Lower lobe of right lung (tissue), 2 donors: ENCODE data around the gene IMMP2L. TPM values are rescaled to one million over a fixed set of nuclear protein-coding genes. Genes with fewer than 3 reads are reported as not detected.

Experiments
- ATAC-seq, 2 donors: fragments of 200-7000 bp; cut with Tn5 transposase; one replicate each; pipeline ENCODE4 v1.9.1; 2020 to 2022; ENCODE audit warnings: mild to moderate bottlenecking in 2 of 2, moderate library complexity in 2 of 2
- DNase-seq: peaks from one replicate; pipeline ENCODE4 v3.0.0-alpha.2; 2020
- H3K27ac ChIP-seq: fragments of 200-600 bp; one replicate; pipeline ENCODE4 v1.8.0; 2022
- H3K27me3 ChIP-seq: fragments of 200-600 bp; one replicate; pipeline ENCODE4 v1.8.0; 2022; ENCODE audit warnings: low read depth
- H3K36me3 ChIP-seq: fragments of 200-600 bp; one replicate; pipeline ENCODE4 v1.8.0; 2022; ENCODE audit warnings: mild to moderate bottlenecking
- H3K4me1 ChIP-seq: fragments of 200-600 bp; one replicate; pipeline ENCODE4 v1.8.0; 2022
- H3K4me3 ChIP-seq: fragments of 200-600 bp; one replicate; pipeline ENCODE4 v1.8.0; 2022; ENCODE audit warnings: mild to moderate bottlenecking
- H3K9me3 ChIP-seq: fragments of 200-600 bp; one replicate; pipeline ENCODE4 v1.8.0; 2022
- CTCF ChIP-seq: fragments of 200-600 bp; IDR thresholded peaks from one replicate; pipeline ENCODE4 v1.8.0; 2022; ENCODE audit warnings: antibody characterized with exemption, mild to moderate bottlenecking
- intact Hi-C: fragments of 100-400 bp; cut with DNase I; formaldehyde crosslinking; loops from one replicate; pipeline ENCODE4 v1.11.0; 2022
- total RNA-seq: library from RNA; stranded (reverse); fragmentation: NEBNext Ultra II Directional; extraction: Animal tissue kit (Norgen Biotek cat#: 25700); gene quantifications from one replicate; pipeline ENCODE4 v1.2.1, GENCODE V29; 2021
- donor health status: DM: no; HTN: yes; CAD: no; lungs with severe emphysema.

The IMMP2L gene
- total RNA-seq, 1 donor from 2014 or later, result 14.7 TPM

- no peak for ATAC-seq
- Histone ChIP-seq H3K4me1 (no peaks in the 10 kb centered on the region), H3K36me3 (no peaks in the 10 kb centered on the region), H3K27ac (no peak overlapping the region), H3K9me3 (peaks cover 3% of the 10 kb centered on the region), H3K4me3 (no peak overlapping the region), H3K27me3 (no peaks in the 10 kb centered on the region)
- DNase-seq, result no peak
- intact Hi-C loops, result no loop called here
- TF ChIP-seq CTCF, result no peak
Measured at GRCh38 chr7:110891197-110891596, 671.1 kb downstream of the IMMP2L start.

GRCh38 chr7:110890101-110890500 is 672.2 kb downstream of the IMMP2L start:
- no peaks in the 10 kb centered on the region for H3K36me3 ChIP-seq
- H3K9me3 ChIP-seq, result peaks cover 3% of the 10 kb centered on the region
- intact Hi-C loops, result no loop called here
- H3K27ac ChIP-seq, result no peak overlapping the region
- H3K27me3 ChIP-seq, result no peaks in the 10 kb centered on the region
- no peaks in the 10 kb centered on the region for H3K4me1 ChIP-seq
- no peak overlapping the region for H3K4me3 ChIP-seq
- ATAC-seq (no peak), DNase-seq (no peak)
- no peak for TF ChIP-seq CTCF

- H3K9me3 ChIP-seq, result no peaks in the 10 kb centered on the region
Measured at GRCh38 chr7:110889335-110889734, 673.0 kb downstream of the IMMP2L start.

GRCh38 chr7:110888641-110889040 is 673.7 kb downstream of the IMMP2L start:
- intact Hi-C loops, result no loop called here
- no peaks in the 10 kb centered on the region for H3K4me1 ChIP-seq
- H3K9me3 ChIP-seq, result no peaks in the 10 kb centered on the region
- H3K36me3 ChIP-seq, result no peaks in the 10 kb centered on the region
- DNase-seq, result no peak
- H3K27ac ChIP-seq, result no peak overlapping the region
- no peaks in the 10 kb centered on the region for H3K27me3 ChIP-seq
- H3K4me3 ChIP-seq, result no peak overlapping the region
- ATAC-seq, result no peak
- no peak for TF ChIP-seq CTCF

More at GRCh38 chr7:110889335-110889734, 673.0 kb downstream of the IMMP2L start:
- H3K36me3 ChIP-seq, result no peaks in the 10 kb centered on the region
- DNase-seq, result no peak
- TF ChIP-seq CTCF, result no peak
- intact Hi-C loops, result no loop called here
- H3K4me3 ChIP-seq, result no peak overlapping the region
- no peak overlapping the region for H3K27ac ChIP-seq
- H3K4me1 ChIP-seq, result no peaks in the 10 kb centered on the region
- no peaks in the 10 kb centered on the region for H3K27me3 ChIP-seq
- no peak for ATAC-seq

- DNase-seq (no peak), ATAC-seq (no peak)
- no peaks in the 10 kb centered on the region for H3K4me1 ChIP-seq
- intact Hi-C loops, result no loop called here
- no peaks in the 10 kb centered on the region for H3K36me3 ChIP-seq
- no peak overlapping the region for H3K4me3 ChIP-seq
- no peak overlapping the region for H3K27ac ChIP-seq
- no peak for TF ChIP-seq CTCF
- H3K27me3 ChIP-seq, result no peaks in the 10 kb centered on the region
- H3K9me3 ChIP-seq, result no peaks in the 10 kb centered on the region
Measured at GRCh38 chr7:110885474-110885873, 676.8 kb downstream of the IMMP2L start.

- H3K36me3 ChIP-seq, result no peaks in the 10 kb centered on the region
- no peak for ATAC-seq
- TF ChIP-seq CTCF, result no peak
- H3K27me3 ChIP-seq, result no peaks in the 10 kb centered on the region
- intact Hi-C loops, result no loop called here
- no peaks in the 10 kb centered on the region for H3K4me1 ChIP-seq
- no peak overlapping the region for H3K4me3 ChIP-seq
- DNase-seq, result no peak
- no peaks in the 10 kb centered on the region for H3K9me3 ChIP-seq
- H3K27ac ChIP-seq, result no peak overlapping the region
Measured at GRCh38 chr7:110881721-110882120, 680.6 kb downstream of the IMMP2L start.
